Stimulated activated CD8-positive, alpha-beta memory T cell treated with anti-CD3 and anti-CD28 coated beads, Interleukin-7, amount 100 ng/mL, for 4 hours (primary cell): ENCODE measurements around the gene NSD2.

Experiments
- DNase-seq, 2 donors: peaks; one replicate each; pipeline ENCODE4 v3.0.0-alpha.2; 2020; ENCODE audit warnings: low read depth in 2 of 2

The NSD2 gene

GRCh38 chr4:1970926-1971325, 99.7 kb downstream of the NSD2 start:
- DNase-seq, result no peak

- no peak for DNase-seq
These were observed 100.4 kb downstream of the NSD2 start for GRCh38 chr4:1971456-1972200.

GRCh38 chr4:1972414-1972813, 101.2 kb downstream of the NSD2 start:
- DNase-seq, result no peak

GRCh38 chr4:1973218-1973617, 102.0 kb downstream of the NSD2 start:
- no peak for DNase-seq

GRCh38 chr4:1973661-1974060, 102.5 kb downstream of the NSD2 start:
- DNase-seq, result no peak

GRCh38 chr4:1974840-1975239, 103.6 kb downstream of the NSD2 start:
- no peak for DNase-seq

- DNase-seq, result no peak
These were observed 104.2 kb downstream of the NSD2 start for GRCh38 chr4:1975391-1975801.

- no peak for DNase-seq
These were observed 104.7 kb downstream of the NSD2 start for GRCh38 chr4:1975880-1976279.

- DNase-seq, result no peak
These were observed 105.5 kb downstream of the NSD2 start for GRCh38 chr4:1976416-1977352.

- DNase-seq, result no peak
These were observed 107.0 kb downstream of the NSD2 start for GRCh38 chr4:1978226-1978625.

- DNase-seq, result no peak
These were observed 107.7 kb downstream of the NSD2 start for GRCh38 chr4:1978741-1979476.

- DNase-seq, result no peak
These were observed 108.4 kb downstream of the NSD2 start for GRCh38 chr4:1979477-1980196.

GRCh38 chr4:1980561-1981041, 109.4 kb downstream of the NSD2 start:
- DNase-seq, result no peak

GRCh38 chr4:1981251-1982058, 110.3 kb downstream of the NSD2 start:
- DNase-seq, result no peak

GRCh38 chr4:1982124-1983052, 111.2 kb downstream of the NSD2 start:
- no peak for DNase-seq

- no peak for DNase-seq
These were observed 112.1 kb downstream of the NSD2 start for GRCh38 chr4:1983053-1983845.

- DNase-seq, result no peak
These were observed 112.7 kb downstream of the NSD2 start for GRCh38 chr4:1983846-1984405.
